Measurements from ENCODE around the gene KRTAP10-1. TPM values are rescaled to one million over a fixed set of nuclear protein-coding genes. Genes with fewer than 3 reads are reported as not detected.

KRTAP10-1 gene
- total RNA-seq, 2 experiments from 2014 or later, result not detected

GRCh38 chr21:44548381-44548780 lies 8.4 kb upstream of the KRTAP10-1 start:
- no peaks in the 10 kb centered on the region for H3K27me3 Mint-ChIP-seq
- no peak for TF ChIP-seq CTCF (IDR thresholded peaks at IDR 0.05)
- H3K9me3 Mint-ChIP-seq, result peaks cover 20% of the 10 kb centered on the region
- H3K4me1 Mint-ChIP-seq (ENCODE audit: low read depth), result peaks cover 28% of the 10 kb centered on the region
- intact Hi-C loops (cut with micrococcal nuclease), result no loop called here
- no peak for DNase-seq
- ChIA-PET CTCF (interaction anchor here (1.7 kb wide), 1 partner anchor 245 kb away, joined by 5 read pairs; no protein-coding TSS in a partner anchor), POLR2A (no interaction called here)
- H3K27ac Mint-ChIP-seq, result peak overlapping the region; percentile 10
- peaks cover 19% of the 10 kb centered on the region for H3K36me3 Mint-ChIP-seq (ENCODE audit: low read depth)
- no peak for ATAC-seq
- peak overlapping the region; percentile 50 for H3K4me3 Mint-ChIP-seq

- ChIA-PET CTCF (interaction anchor here (1.1 to 1.7 kb wide), 3 partner anchors 37 to 246 kb away, joined by 3 to 5 read pairs (median 5); no protein-coding TSS in a partner anchor), POLR2A (no interaction called here)
- peaks cover 17% of the 10 kb centered on the region for H3K9me3 Mint-ChIP-seq
- TF ChIP-seq CTCF (IDR thresholded peaks at IDR 0.05), result no peak
- H3K4me3 Mint-ChIP-seq, result peak overlapping the region; percentile 50
- peaks cover 28% of the 10 kb centered on the region for H3K4me1 Mint-ChIP-seq (ENCODE audit: low read depth)
- H3K27me3 Mint-ChIP-seq, result no peaks in the 10 kb centered on the region
- H3K36me3 Mint-ChIP-seq (ENCODE audit: low read depth), result peaks cover 19% of the 10 kb centered on the region
- DNase-seq (peak; percentile 51), ATAC-seq (peak; percentile 94)
- intact Hi-C loops (cut with micrococcal nuclease), result no loop called here
- peak overlapping the region; percentile 89 for H3K27ac Mint-ChIP-seq
Observed at GRCh38 chr21:44547656-44548331, 7.8 kb upstream of the KRTAP10-1 start.

- H3K4me3 Mint-ChIP-seq, result no peak overlapping the region
- H3K27me3 Mint-ChIP-seq, result no peaks in the 10 kb centered on the region
- TF ChIP-seq CTCF (IDR thresholded peaks at IDR 0.05), result no peak
- H3K27ac Mint-ChIP-seq, result no peak overlapping the region
- DNase-seq, result no peak
- intact Hi-C loops (cut with micrococcal nuclease), result no loop called here
- peaks cover 17% of the 10 kb centered on the region for H3K9me3 Mint-ChIP-seq
- ChIA-PET CTCF (interaction anchor here (1.4 kb wide), 1 partner anchor 35 kb away, joined by 3 read pairs; no protein-coding TSS in a partner anchor), POLR2A (interaction anchor here (0.7 kb wide), 1 partner anchor 9 kb away, joined by 3 read pairs; no protein-coding TSS in a partner anchor)
- peaks cover 27% of the 10 kb centered on the region for H3K4me1 Mint-ChIP-seq (ENCODE audit: low read depth)
- H3K36me3 Mint-ChIP-seq (ENCODE audit: low read depth), result peaks cover 19% of the 10 kb centered on the region
- ATAC-seq, result no peak
Observed at GRCh38 chr21:44544566-44544965, 4.6 kb upstream of the KRTAP10-1 start.

GRCh38 chr21:44542716-44543115 lies 2.7 kb upstream of the KRTAP10-1 start:
- no peak for DNase-seq
- ATAC-seq, result no peak
- intact Hi-C loops (cut with micrococcal nuclease), result no loop called here
- TF ChIP-seq CTCF (IDR thresholded peaks at IDR 0.05), result no peak
- peaks cover 17% of the 10 kb centered on the region for H3K9me3 Mint-ChIP-seq
- ChIA-PET POLR2A (interaction anchor here (0.6 kb wide), 1 partner anchor 33 kb away, joined by 3 read pairs; no protein-coding TSS in a partner anchor), CTCF (no interaction called here)
- H3K4me1 Mint-ChIP-seq (ENCODE audit: low read depth), result peaks cover 9% of the 10 kb centered on the region
- peaks cover 19% of the 10 kb centered on the region for H3K36me3 Mint-ChIP-seq (ENCODE audit: low read depth)
- H3K27ac Mint-ChIP-seq, result no peak overlapping the region
- no peaks in the 10 kb centered on the region for H3K27me3 Mint-ChIP-seq
- H3K4me3 Mint-ChIP-seq, result no peak overlapping the region

GRCh38 chr21:44540741-44541288 lies 820 bp upstream of the KRTAP10-1 start:
- H3K27me3 Mint-ChIP-seq, result no peaks in the 10 kb centered on the region
- CTCF ChIA-PET, result interaction anchor here (0.8 to 1.2 kb wide), 2 partner anchors 31 to 202 kb away, joined by 3 to 5 read pairs; no protein-coding TSS in a partner anchor
- no peak for TF ChIP-seq CTCF (IDR thresholded peaks at IDR 0.05)
- peaks cover 4% of the 10 kb centered on the region for H3K9me3 Mint-ChIP-seq
- POLR2A ChIA-PET, result interaction anchor here (0.7 kb wide), 1 partner anchor 149 kb away, joined by 3 read pairs; no protein-coding TSS in a partner anchor
- DNase-seq, result no peak
- H3K4me1 Mint-ChIP-seq (ENCODE audit: low read depth), result no peaks in the 10 kb centered on the region
- no peak overlapping the region for H3K27ac Mint-ChIP-seq
- H3K4me3 Mint-ChIP-seq, result no peak overlapping the region
- no peak for ATAC-seq
- H3K36me3 Mint-ChIP-seq (ENCODE audit: low read depth), result peaks cover 6% of the 10 kb centered on the region
- intact Hi-C loops (cut with micrococcal nuclease), result no loop called here
